Caco-2 (cell line): Measurements from ENCODE around the gene CCL4. TPM values are rescaled to one million over a fixed set of nuclear protein-coding genes. Genes with fewer than 3 reads are reported as not detected.
"Not testable (repeated sequence)": the region's sequence is repeated elsewhere in the genome, so short reads cannot be mapped to it uniquely, and the experiment has no call there.

ENCODE experiments used
- BruUV-seq: library from RNA; stranded (reverse); fragments of 400-500 nt; replicated peaks from 2 replicates; lab custom pipeline; 2021; lab: Mats Ljungman, UMichigan
- CTCF ChIA-PET: fragments of 300-600 bp; sonication (Branson Sonifier 250); formaldehyde crosslinking; loops from one replicate; lab custom pipeline; 2022; ENCODE audit warnings: antibody characterized with exemption; lab: Charles Lee
- POLR2A ChIA-PET: fragments of 300-600 bp; sonication (Branson Sonifier 250); formaldehyde crosslinking; loops from one replicate; lab custom pipeline; 2022; ENCODE audit warnings: antibody characterized with exemption; lab: Charles Lee
- DNase-seq, 2 experiments: peaks; one replicate each; pipeline versions ENCODE4 v3.0.0 to v3.0.0-alpha.2; 2020 to 2022
- H3K27me3 ChIP-seq: replicated peaks from 2 replicates; pipeline ENCODE4 v1.6.0; 2011; ENCODE audit warnings: low read length; ENCODE audit not compliant: control insufficient read depth, insufficient read depth
- H3K36me3 ChIP-seq: 2 replicates; pipeline ENCODE4 v1.5.1; 2011; ENCODE audit warnings: low read length; ENCODE audit not compliant: control insufficient read depth, insufficient read depth
- H3K4me1 ChIP-seq: fragments of 250-450 bp; sonication (Bioruptor Pico); 2 replicates; pipeline ENCODE4 v1.5.1; 2020; ENCODE audit warnings: mild to moderate bottlenecking
- H3K4me3 ChIP-seq: 2 replicates; pipeline ENCODE4 v1.5.1; 2011; ENCODE audit warnings: low read depth, mild to moderate bottlenecking, control low read depth, low read length
- H3K9me3 ChIP-seq: fragments of 250-450 bp; sonication (Bioruptor Pico); 2 replicates; pipeline ENCODE4 v1.5.1; 2020; ENCODE audit warnings: mild to moderate bottlenecking, moderate library complexity
- H3K27ac Mint-ChIP-seq: one replicate; pipeline ENCODE4 v1.8.0; 2022; ENCODE audit warnings: mixed read lengths; ENCODE audit not compliant: unreplicated experiment
- H3K27me3 Mint-ChIP-seq: one replicate; pipeline ENCODE4 v1.8.0; 2022; ENCODE audit warnings: mixed read lengths; ENCODE audit not compliant: insufficient read depth, unreplicated experiment
- H3K36me3 Mint-ChIP-seq: one replicate; pipeline ENCODE4 v1.8.0; 2022; ENCODE audit warnings: mild to moderate bottlenecking, mixed read lengths; ENCODE audit not compliant: insufficient read depth, unreplicated experiment
- H3K4me1 Mint-ChIP-seq: one replicate; pipeline ENCODE4 v1.8.0; 2022; ENCODE audit warnings: low read depth, mixed read lengths; ENCODE audit not compliant: unreplicated experiment
- H3K4me3 Mint-ChIP-seq: one replicate; pipeline ENCODE4 v1.8.0; 2022; ENCODE audit warnings: mild to moderate bottlenecking, moderate library complexity, mixed read lengths; ENCODE audit not compliant: unreplicated experiment
- H3K9me3 Mint-ChIP-seq: one replicate; pipeline ENCODE4 v1.8.0; 2022; ENCODE audit warnings: mixed read lengths; ENCODE audit not compliant: unreplicated experiment
- CTCF ChIP-seq, 2 experiments: fragments of 200-600 bp in 1 of 2; IDR thresholded peaks; 1 replicate in 1 of 2; 2 replicates in 1 of 2; pipeline versions ENCODE4 v1.5.1 to v1.8.0; 2011 to 2022; ENCODE audit warnings: antibody characterized with exemption in 1 of 2, control low read depth in 1 of 2, inconsistent platforms in 1 of 2, low read depth in 1 of 2, low read length in 1 of 2, mild to moderate bottlenecking in 1 of 2, moderate library complexity in 1 of 2; ENCODE audit not compliant: insufficient read depth in 1 of 2, severe bottlenecking in 1 of 2, unreplicated experiment in 1 of 2
- intact Hi-C: fragments of 100-400 bp; cut with micrococcal nuclease; formaldehyde crosslinking; loops from one replicate; pipeline ENCODE4 v1.10.0; 2022; ENCODE audit not compliant: unreplicated experiment
- total RNA-seq: library from RNA; stranded (reverse); gene quantifications from 2 replicates; pipeline ENCODE4 v1.2.3, GENCODE V29; 2022

CCL4 gene
- total RNA-seq, 1 experiment from 2014 or later = not detected

GRCh38 chr17:36072431-36073121, 31.1 kb upstream of the CCL4 start:
- Histone ChIP-seq H3K9me3 (no peaks in the 10 kb centered on the region), H3K27me3 (no peaks in the 10 kb centered on the region), H3K4me1 (no peaks in the 10 kb centered on the region), H3K36me3 (no peaks in the 10 kb centered on the region), H3K4me3 (no peak overlapping the region)
- H3K4me3 Mint-ChIP-seq = no peak overlapping the region
- ChIA-PET POLR2A (no interaction called here), CTCF (interaction anchor here (0.6 to 3.4 kb wide), 12 partner anchors 13 to 775 kb away, joined by 3 to 64 read pairs (median 5); partner anchors contain the start of gene CCL16)
- no TSS peak for BruUV-seq
- TF ChIP-seq CTCF (IDR thresholded peaks at IDR 0.05; ENCODE audit: insufficient read depth in 1 of 2, low read depth in 1 of 2, low read length in 1 of 2, severe bottlenecking in 1 of 2, unreplicated experiment in 1 of 2) = peak; percentile 81 to 89
- peak; percentile 54 to 77 for DNase-seq
- intact Hi-C loops = loop anchor here (1.0 kb wide), 2 partner anchors 77 to 103 kb away; no protein-coding TSS in a partner anchor
- H3K4me1 Mint-ChIP-seq = no peaks in the 10 kb centered on the region
- H3K27ac Mint-ChIP-seq = no peak overlapping the region
- H3K9me3 Mint-ChIP-seq = no peaks in the 10 kb centered on the region
- H3K36me3 Mint-ChIP-seq = no peaks in the 10 kb centered on the region
- H3K27me3 Mint-ChIP-seq = no peaks in the 10 kb centered on the region

- no peak for TF ChIP-seq CTCF (IDR thresholded peaks at IDR 0.05; ENCODE audit: insufficient read depth in 1 of 2, low read depth in 1 of 2, low read length in 1 of 2, severe bottlenecking in 1 of 2, unreplicated experiment in 1 of 2)
- Mint-ChIP-seq H3K27me3 (no peaks in the 10 kb centered on the region), H3K36me3 (no peaks in the 10 kb centered on the region), H3K9me3 (no peaks in the 10 kb centered on the region), H3K4me3 (no peak overlapping the region), H3K27ac (no peak overlapping the region), H3K4me1 (no peaks in the 10 kb centered on the region)
- H3K4me1 ChIP-seq = no peaks in the 10 kb centered on the region
- no TSS peak for BruUV-seq
- H3K9me3 ChIP-seq = no peaks in the 10 kb centered on the region
- CTCF ChIA-PET = interaction anchor here (0.6 to 3.4 kb wide), 2 partner anchors 93 to 105 kb away, joined by 3 to 64 read pairs; no protein-coding TSS in a partner anchor
- no peaks in the 10 kb centered on the region for H3K36me3 ChIP-seq
- no peaks in the 10 kb centered on the region for H3K27me3 ChIP-seq
- intact Hi-C loops = no loop called here
- H3K4me3 ChIP-seq = no peak overlapping the region
- POLR2A ChIA-PET = interaction anchor here (0.6 kb wide), 1 partner anchor 8 kb away, joined by 3 read pairs; no protein-coding TSS in a partner anchor
- DNase-seq = no peak
These were observed 29.3 kb upstream of the CCL4 start for GRCh38 chr17:36074365-36074764.

- H3K4me3 ChIP-seq, H3K9me3 ChIP-seq, H3K4me1 ChIP-seq, DNase-seq, H3K9me3 Mint-ChIP-seq, H3K4me3 Mint-ChIP-seq, H3K36me3 Mint-ChIP-seq, H3K36me3 ChIP-seq, BruUV-seq, H3K27me3 ChIP-seq, H3K27ac Mint-ChIP-seq, H3K4me1 Mint-ChIP-seq, intact Hi-C loops, H3K27me3 Mint-ChIP-seq, POLR2A ChIA-PET: not testable (repeated sequence)
- CTCF ChIA-PET = interaction anchor here (0.6 kb wide), 1 partner anchor 1092 kb away, joined by 3 read pairs; no protein-coding TSS in a partner anchor
These were observed 21.8 kb upstream of the CCL4 start for GRCh38 chr17:36081681-36082471.

GRCh38 chr17:36082482-36083120, 21.0 kb upstream of the CCL4 start:
- CTCF ChIA-PET, intact Hi-C loops, H3K36me3 Mint-ChIP-seq, H3K9me3 Mint-ChIP-seq, H3K4me3 ChIP-seq, H3K4me1 Mint-ChIP-seq, H3K27me3 Mint-ChIP-seq, BruUV-seq, H3K36me3 ChIP-seq, H3K4me3 Mint-ChIP-seq, H3K27ac Mint-ChIP-seq, DNase-seq, H3K4me1 ChIP-seq, H3K27me3 ChIP-seq, POLR2A ChIA-PET, H3K9me3 ChIP-seq: not testable (repeated sequence)

- H3K4me3 ChIP-seq, H3K4me1 Mint-ChIP-seq, H3K27ac Mint-ChIP-seq, POLR2A ChIA-PET, H3K27me3 Mint-ChIP-seq, H3K4me1 ChIP-seq, intact Hi-C loops, CTCF ChIA-PET, BruUV-seq, DNase-seq, H3K4me3 Mint-ChIP-seq, H3K9me3 ChIP-seq, H3K9me3 Mint-ChIP-seq, H3K36me3 Mint-ChIP-seq, H3K27me3 ChIP-seq, H3K36me3 ChIP-seq: not testable (repeated sequence)
These were observed 19.9 kb upstream of the CCL4 start for GRCh38 chr17:36083691-36084090.
